Stomach smooth muscle (tissue), 2 donors: Measurements from ENCODE around the gene TPO.

Experiments
- H3K27ac ChIP-seq: one replicate; pipeline ENCODE4 v1.7.0; 2013; ENCODE audit warnings: mild to moderate bottlenecking, low read length, inconsistent platforms
- H3K27me3 ChIP-seq, 2 donors: one replicate each; pipeline ENCODE4 v1.7.0; 2013; ENCODE audit warnings: low read length in 2 of 2; ENCODE audit not compliant: insufficient read depth in 2 of 2, control insufficient read depth in 1 of 2
- H3K36me3 ChIP-seq, 2 donors: one replicate each; pipeline ENCODE4 v1.7.0; 2013; ENCODE audit warnings: low read length in 2 of 2; ENCODE audit not compliant: control insufficient read depth in 2 of 2, insufficient read depth in 2 of 2
- H3K4me1 ChIP-seq: one replicate; pipeline ENCODE4 v1.7.0; 2013; ENCODE audit warnings: low read length; ENCODE audit not compliant: control insufficient read depth, insufficient read depth
- H3K4me3 ChIP-seq, 2 donors: one replicate each; pipeline ENCODE4 v1.7.0; 2013; ENCODE audit warnings: low read length in 2 of 2
- H3K9ac ChIP-seq, 2 donors: one replicate each; pipeline ENCODE4 v1.7.0; 2013; ENCODE audit warnings: low read length in 2 of 2, mild to moderate bottlenecking in 1 of 2
- H3K9me3 ChIP-seq, 2 donors: one replicate each; pipeline ENCODE4 v1.7.0; 2013; ENCODE audit warnings: low read length in 2 of 2; ENCODE audit not compliant: control insufficient read depth in 2 of 2
- donor health status: healthy.
- donor health status: Pancreatic carcinoma.

Gene TPO

DNA sequence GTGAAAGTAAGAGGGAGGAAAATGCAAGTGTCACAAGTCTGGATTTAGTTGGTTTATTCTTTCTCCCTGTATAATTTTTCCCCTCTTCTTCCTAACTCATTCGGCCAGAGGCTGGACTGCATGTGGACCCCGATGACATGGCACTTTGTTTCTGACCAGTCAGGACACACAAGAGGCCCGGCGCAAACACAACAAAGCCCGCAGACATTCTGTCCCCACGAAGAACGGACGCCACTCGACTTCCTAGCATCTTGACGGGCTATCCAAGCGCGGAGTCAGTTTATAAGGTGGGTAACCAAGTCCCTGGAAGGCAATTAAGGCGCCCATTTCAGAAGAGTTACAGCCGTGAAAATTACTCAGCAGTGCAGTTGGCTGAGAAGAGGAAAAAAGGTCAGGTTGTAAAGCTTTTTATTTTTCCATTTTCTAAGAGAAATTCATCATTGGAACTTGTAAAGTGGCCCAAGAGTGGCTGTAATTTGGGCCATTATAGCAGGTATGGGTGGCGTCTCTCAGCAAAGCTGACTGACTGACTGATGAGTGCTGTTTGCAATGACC lies at the start of gene TPO:
TPO (plus strand) TSS at position 308 of the 555 bp plus-strand sequence. CDS start 946 bp downstream, outside the sequence.
- no peak within 1 kb of the TSS for H3K27ac ChIP-seq
- no peaks in the 10 kb centered on the region for H3K36me3 ChIP-seq
- no peaks in the 10 kb centered on the region for H3K9me3 ChIP-seq
- H3K9ac ChIP-seq, result no peak within 1 kb of the TSS
- no peaks in the 10 kb centered on the region for H3K4me1 ChIP-seq
- H3K27me3 ChIP-seq, result no peaks in the 10 kb centered on the region
- H3K4me3 ChIP-seq, result no peak within 1 kb of the TSS

DNA sequence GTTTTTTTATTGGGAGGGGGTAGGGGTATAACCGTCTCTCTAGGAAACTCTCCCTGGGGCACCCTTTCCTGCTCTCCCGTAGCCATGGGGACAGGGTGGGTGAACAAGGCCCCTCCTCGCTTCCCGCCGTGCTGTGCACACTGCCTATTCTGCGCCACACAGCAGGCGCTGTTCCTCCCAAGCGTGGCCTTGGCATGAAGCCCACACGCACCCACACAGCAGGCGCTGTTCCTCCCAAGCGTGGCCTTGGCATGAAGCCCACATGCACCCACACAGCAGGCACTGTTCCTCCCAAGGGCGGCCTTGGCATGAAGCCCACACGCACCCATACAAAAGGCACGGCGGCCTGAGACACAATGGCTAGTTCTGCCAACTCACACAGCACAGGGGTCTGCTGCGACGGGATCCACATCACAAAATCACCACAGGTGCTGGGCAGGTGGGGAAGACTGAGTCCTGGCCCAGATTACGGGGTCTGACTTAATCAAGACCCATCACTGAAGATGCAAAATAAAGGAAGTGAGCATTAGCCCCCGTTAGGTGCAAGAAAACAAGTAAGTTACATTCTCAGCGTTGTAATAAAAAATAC lies 46.6 kb upstream of the TPO start:
- Histone ChIP-seq H3K4me1 (no peaks in the 10 kb centered on the region), H3K9me3 (no peaks in the 10 kb centered on the region), H3K27me3 (no peaks in the 10 kb centered on the region), H3K4me3 (no peak overlapping the region), H3K36me3 (no peaks in the 10 kb centered on the region), H3K27ac (no peak overlapping the region), H3K9ac (no peak overlapping the region)

DNA sequence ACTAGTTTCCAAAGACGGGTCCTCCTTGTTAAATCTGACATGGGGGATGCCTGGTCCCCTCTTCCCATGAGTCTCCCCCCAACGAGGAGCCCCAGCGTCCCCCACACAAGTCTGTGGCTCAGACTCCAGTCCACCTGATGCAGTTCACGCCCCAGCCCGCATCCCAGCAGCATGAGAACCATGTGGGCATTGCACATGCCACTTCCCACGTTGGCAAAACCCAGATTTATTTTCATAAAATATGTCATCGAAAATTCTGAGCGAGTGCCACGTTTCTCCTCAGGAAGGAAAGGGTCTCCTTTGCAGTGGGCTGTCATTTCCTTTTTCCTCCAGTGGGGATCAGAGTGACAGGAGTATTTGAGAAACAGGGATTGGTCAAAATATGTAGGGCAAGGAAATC lies 45.7 kb upstream of the TPO start:
- Histone ChIP-seq H3K9me3 (no peaks in the 10 kb centered on the region), H3K36me3 (no peaks in the 10 kb centered on the region), H3K27me3 (no peaks in the 10 kb centered on the region), H3K27ac (no peak overlapping the region), H3K4me1 (no peaks in the 10 kb centered on the region), H3K4me3 (no peak overlapping the region), H3K9ac (no peak overlapping the region)

DNA sequence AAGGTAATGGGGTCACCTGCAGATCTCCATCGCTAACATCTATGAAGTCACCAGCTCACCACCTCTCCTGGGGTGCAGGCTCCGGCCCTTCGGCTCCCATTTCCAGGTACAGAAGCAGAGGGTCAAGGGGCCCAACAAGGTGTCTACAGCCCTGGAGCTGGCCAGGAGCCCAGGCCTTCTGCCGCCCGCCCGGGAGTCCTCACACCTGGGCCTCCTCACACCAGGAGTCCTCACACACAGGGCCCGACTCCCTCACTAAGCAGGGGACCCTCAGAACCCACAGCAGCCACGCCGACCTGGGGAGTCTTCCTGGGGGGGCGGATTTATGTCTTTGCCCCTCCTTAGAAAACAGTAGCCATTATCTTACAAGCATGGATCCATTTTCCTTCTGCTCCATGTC lies 43.4 kb upstream of the TPO start:
- Histone ChIP-seq H3K4me3 (no peak overlapping the region), H3K36me3 (no peaks in the 10 kb centered on the region), H3K9ac (no peak overlapping the region)

DNA sequence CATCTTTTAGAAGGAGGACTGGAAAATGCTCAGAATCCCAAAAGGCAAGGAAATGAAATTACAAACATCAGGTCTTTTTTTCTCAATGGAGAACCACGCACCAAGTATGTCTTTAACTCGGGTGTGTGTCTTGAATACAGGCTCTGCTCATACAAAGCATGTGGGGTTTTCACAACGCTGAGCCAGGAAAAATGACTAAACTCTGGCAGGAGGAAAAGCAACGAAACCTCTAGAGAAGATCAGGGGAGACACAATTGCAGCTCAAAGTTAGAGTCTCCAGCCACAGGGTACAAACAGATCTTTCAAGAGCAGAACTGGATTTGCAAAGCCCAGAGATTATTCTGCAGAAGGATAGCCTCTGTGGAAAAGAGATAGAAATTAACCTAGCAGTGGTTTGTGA lies 42.8 kb upstream of the TPO start:
- Histone ChIP-seq H3K36me3 (no peaks in the 10 kb centered on the region), H3K27me3 (no peaks in the 10 kb centered on the region), H3K4me3 (no peak overlapping the region), H3K9ac (no peak overlapping the region), H3K4me1 (no peaks in the 10 kb centered on the region), H3K27ac (no peak overlapping the region), H3K9me3 (no peaks in the 10 kb centered on the region)

More for the DNA sequence above, 43.4 kb upstream of the TPO start:
- no peak overlapping the region for H3K27ac ChIP-seq
- H3K9me3 ChIP-seq, result no peaks in the 10 kb centered on the region
- H3K27me3 ChIP-seq, result no peaks in the 10 kb centered on the region
- no peaks in the 10 kb centered on the region for H3K4me1 ChIP-seq

DNA sequence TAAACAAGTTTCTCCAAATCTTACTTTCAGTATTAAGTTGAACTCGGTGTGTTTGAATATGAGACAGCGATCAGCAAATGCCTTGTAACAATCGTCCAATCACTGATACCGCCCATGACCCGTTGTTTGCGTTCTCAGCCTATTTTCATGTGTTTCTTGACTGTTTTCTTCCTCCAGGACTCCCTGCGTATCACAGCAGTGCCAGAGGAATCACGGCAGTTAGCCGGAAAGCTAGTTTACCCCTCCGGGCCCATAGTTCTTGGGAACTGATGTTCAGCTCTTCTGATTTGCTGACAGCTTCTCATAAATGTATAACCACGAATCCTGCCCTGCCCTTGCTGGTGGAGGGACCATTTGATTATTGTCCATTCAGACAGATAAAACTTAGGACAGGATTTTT lies 42.2 kb upstream of the TPO start:
- Histone ChIP-seq H3K4me1 (no peaks in the 10 kb centered on the region), H3K27me3 (no peaks in the 10 kb centered on the region), H3K27ac (no peak overlapping the region), H3K9me3 (no peaks in the 10 kb centered on the region), H3K9ac (no peak overlapping the region), H3K36me3 (no peaks in the 10 kb centered on the region), H3K4me3 (no peak overlapping the region)

DNA sequence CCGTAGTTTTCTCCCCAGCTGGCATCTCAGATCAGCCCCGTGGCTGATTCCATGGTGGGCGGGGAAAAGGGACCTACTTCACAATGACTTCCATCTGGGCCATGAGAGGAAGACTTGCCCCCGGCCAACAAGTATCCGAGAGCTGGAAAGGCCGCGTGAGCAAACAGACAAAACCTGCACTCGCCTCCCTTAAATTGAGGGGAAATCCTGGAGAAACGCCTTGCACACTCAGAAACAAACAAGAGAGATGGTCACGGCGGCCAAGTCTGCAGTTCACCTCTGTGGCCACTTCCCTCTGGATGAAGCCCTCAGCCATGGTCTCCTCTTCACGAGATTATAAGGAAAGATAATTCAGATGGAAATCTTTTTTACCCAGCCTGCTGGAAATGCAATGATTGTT lies 39.4 kb upstream of the TPO start:
- Histone ChIP-seq H3K9me3 (no peaks in the 10 kb centered on the region), H3K4me1 (no peaks in the 10 kb centered on the region), H3K27me3 (no peaks in the 10 kb centered on the region), H3K36me3 (no peaks in the 10 kb centered on the region), H3K27ac (no peak overlapping the region), H3K9ac (no peak overlapping the region), H3K4me3 (no peak overlapping the region)

DNA sequence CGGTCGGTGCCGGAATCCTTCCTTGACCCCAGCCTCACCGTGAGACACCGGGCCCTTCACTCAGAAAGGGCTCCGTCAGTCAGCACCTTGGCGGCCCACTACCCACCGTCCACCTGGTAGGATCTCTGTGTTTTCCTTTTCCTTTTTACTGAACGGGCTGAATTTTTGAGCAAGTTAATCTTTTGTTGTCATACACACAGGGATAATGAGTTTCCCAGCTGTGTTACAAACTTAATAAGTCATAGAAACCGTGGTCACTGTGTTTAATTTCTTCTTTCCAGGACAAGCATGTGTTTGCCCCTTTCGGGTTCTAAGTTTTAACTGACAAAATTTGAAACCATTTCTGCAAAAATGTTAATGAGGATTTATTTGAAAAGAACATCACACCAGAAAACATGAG lies 39.0 kb upstream of the TPO start:
- H3K36me3 ChIP-seq, result no peaks in the 10 kb centered on the region
- H3K27me3 ChIP-seq, result no peaks in the 10 kb centered on the region
- H3K27ac ChIP-seq, result no peak overlapping the region
- H3K4me1 ChIP-seq, result no peaks in the 10 kb centered on the region
- no peak overlapping the region for H3K4me3 ChIP-seq
- H3K9me3 ChIP-seq, result no peaks in the 10 kb centered on the region
- H3K9ac ChIP-seq, result no peak overlapping the region

DNA sequence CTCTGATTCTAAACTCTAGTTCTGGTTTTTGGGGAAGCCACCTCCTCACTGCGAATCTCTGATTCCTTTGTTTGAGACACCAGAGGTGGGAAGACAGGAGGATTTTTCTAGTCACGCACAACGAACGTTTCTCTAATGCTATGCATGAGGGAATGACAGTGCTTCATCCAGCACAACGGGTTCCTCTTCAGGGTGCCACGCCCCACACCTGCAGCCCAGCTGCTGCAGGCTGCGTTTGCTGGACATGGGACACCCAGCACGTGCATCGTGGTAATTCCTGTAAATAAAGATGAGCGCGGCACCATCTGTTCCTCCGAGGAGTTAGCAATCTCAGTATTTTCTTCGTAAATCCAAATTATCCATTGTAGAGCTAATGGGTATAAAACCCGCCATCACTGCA lies 37.5 kb upstream of the TPO start:
- Histone ChIP-seq H3K4me3 (no peak overlapping the region), H3K27me3 (no peaks in the 10 kb centered on the region), H3K9ac (no peak overlapping the region), H3K4me1 (no peaks in the 10 kb centered on the region), H3K9me3 (no peaks in the 10 kb centered on the region), H3K36me3 (no peaks in the 10 kb centered on the region), H3K27ac (no peak overlapping the region)

DNA sequence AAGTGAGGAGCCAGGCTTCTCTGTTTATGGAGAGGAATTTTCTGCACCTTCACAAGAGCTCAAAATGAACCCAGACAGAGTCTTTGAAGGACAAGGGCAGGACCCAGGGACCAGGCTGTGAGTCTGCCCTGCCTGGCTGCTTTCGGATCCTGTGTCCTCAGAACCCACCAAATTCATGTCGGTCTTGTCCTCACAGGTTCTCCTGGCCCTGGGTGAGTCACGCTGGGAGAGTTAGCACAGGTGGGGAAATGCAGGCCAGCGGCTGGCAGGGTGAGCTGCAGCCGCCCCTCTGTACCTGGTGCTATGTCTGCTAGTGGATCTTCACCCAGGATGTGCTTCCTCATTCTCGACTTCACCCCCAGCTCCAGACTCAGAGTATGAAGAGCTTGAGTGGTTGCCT lies 35.8 kb upstream of the TPO start:
- Histone ChIP-seq H3K9me3 (no peaks in the 10 kb centered on the region), H3K36me3 (no peaks in the 10 kb centered on the region), H3K9ac (no peak overlapping the region), H3K4me3 (no peak overlapping the region), H3K27ac (no peak overlapping the region), H3K27me3 (no peaks in the 10 kb centered on the region), H3K4me1 (no peaks in the 10 kb centered on the region)

DNA sequence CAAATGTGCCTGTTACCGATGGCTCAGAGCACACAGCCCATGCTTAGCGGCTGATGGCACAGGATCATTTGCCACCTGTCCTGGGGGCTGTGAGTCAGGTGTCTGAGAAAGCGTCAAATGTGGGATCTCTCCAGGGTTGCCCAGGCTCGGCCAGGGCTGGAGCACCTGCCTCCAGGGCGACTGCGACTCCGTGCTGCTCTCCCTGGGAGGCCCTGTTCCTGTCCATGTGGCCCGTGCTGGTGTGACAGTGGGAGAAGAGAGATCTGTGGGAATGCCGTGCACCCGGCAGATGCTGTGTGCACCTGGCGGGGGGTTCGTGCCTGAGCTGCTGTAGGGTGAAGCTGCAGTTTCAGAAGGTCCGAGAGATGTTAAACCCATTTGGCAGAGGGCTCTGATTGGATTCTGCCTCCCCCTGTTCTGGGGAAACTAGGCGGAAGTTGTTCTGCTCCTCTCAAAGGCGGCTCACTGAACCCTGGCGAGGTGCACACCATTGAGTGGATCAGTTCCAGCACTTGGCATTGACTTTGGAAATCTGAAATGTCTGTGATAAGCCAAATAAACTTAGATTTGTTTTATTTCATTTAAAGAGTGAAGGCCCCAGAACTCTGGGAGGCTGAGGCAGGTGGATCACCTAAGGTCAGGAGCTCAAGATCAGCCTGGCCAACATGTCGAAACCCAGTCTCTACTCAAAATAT lies 34.7 kb upstream of the TPO start:
- H3K36me3 ChIP-seq, result no peaks in the 10 kb centered on the region
- H3K9me3 ChIP-seq, result no peaks in the 10 kb centered on the region
- H3K4me3 ChIP-seq, result no peak overlapping the region
- no peaks in the 10 kb centered on the region for H3K4me1 ChIP-seq
- H3K27ac ChIP-seq, result no peak overlapping the region
- no peaks in the 10 kb centered on the region for H3K27me3 ChIP-seq
- H3K9ac ChIP-seq, result no peak overlapping the region
